ENCODE measurements around the gene DGKD.
"Not testable (repeated sequence)": the region's sequence is repeated elsewhere in the genome, so short reads cannot be mapped to it uniquely, and the experiment has no call there.

The DGKD gene

GRCh38 chr2:233367586-233367985 lies 13.3 kb downstream of the DGKD start:
- Histone ChIP-seq H3K27me3 (ENCODE audit: insufficient read depth, low read length) (no peaks in the 10 kb centered on the region), H3K27ac (ENCODE audit: low read length) (no peak overlapping the region), H3K9me3 (ENCODE audit: insufficient read depth, low read depth, low read length) (no peaks in the 10 kb centered on the region), H3K36me3 (ENCODE audit: insufficient read depth, low read depth, low read length) (no peaks in the 10 kb centered on the region), H3K4me1 (ENCODE audit: insufficient read depth, low read length) (0 out of 2 replicates have a peak, but pooled peaks cover 4% of the 10 kb centered on the region), H3K4me3 (ENCODE audit: low read length) (no peak overlapping the region), H3K9ac (ENCODE audit: low read depth, low read length) (no peak overlapping the region)

- Histone ChIP-seq H3K27ac (ENCODE audit: low read length) (no peak overlapping the region), H3K27me3 (ENCODE audit: insufficient read depth, low read length) (no peaks in the 10 kb centered on the region), H3K4me1 (ENCODE audit: insufficient read depth, low read length) (0 out of 2 replicates have a peak, but pooled peaks cover 4% of the 10 kb centered on the region), H3K36me3 (ENCODE audit: insufficient read depth, low read depth, low read length) (no peaks in the 10 kb centered on the region), H3K4me3 (ENCODE audit: low read length) (no peak overlapping the region), H3K9me3 (ENCODE audit: insufficient read depth, low read depth, low read length) (no peaks in the 10 kb centered on the region), H3K9ac (ENCODE audit: low read depth, low read length) (no peak overlapping the region)
Observed at GRCh38 chr2:233368756-233369155, 14.5 kb downstream of the DGKD start.

GRCh38 chr2:233369462-233369861 lies 15.2 kb downstream of the DGKD start:
- no peak overlapping the region for H3K27ac ChIP-seq (ENCODE audit: low read length)

GRCh38 chr2:233369897-233370685 lies 15.8 kb downstream of the DGKD start:
- H3K9me3 ChIP-seq (ENCODE audit: insufficient read depth, low read depth, low read length): no peaks in the 10 kb centered on the region
- H3K4me1 ChIP-seq (ENCODE audit: insufficient read depth, low read length): 0 out of 2 replicates have a peak, but pooled peaks cover 4% of the 10 kb centered on the region
- no peaks in the 10 kb centered on the region for H3K27me3 ChIP-seq (ENCODE audit: insufficient read depth, low read length)
- H3K4me3 ChIP-seq (ENCODE audit: low read length): no peak overlapping the region
- H3K9ac ChIP-seq (ENCODE audit: low read depth, low read length): no peak overlapping the region
- no peak overlapping the region for H3K27ac ChIP-seq (ENCODE audit: low read length)
- H3K36me3 ChIP-seq (ENCODE audit: insufficient read depth, low read depth, low read length): no peaks in the 10 kb centered on the region

More at GRCh38 chr2:233369462-233369861, 15.2 kb downstream of the DGKD start:
- Histone ChIP-seq H3K9ac (ENCODE audit: low read depth, low read length) (no peak overlapping the region), H3K4me1 (ENCODE audit: insufficient read depth, low read length) (0 out of 2 replicates have a peak, but pooled peaks cover 4% of the 10 kb centered on the region), H3K36me3 (ENCODE audit: insufficient read depth, low read depth, low read length) (no peaks in the 10 kb centered on the region), H3K27me3 (ENCODE audit: insufficient read depth, low read length) (no peaks in the 10 kb centered on the region), H3K4me3 (ENCODE audit: low read length) (no peak overlapping the region), H3K9me3 (ENCODE audit: insufficient read depth, low read depth, low read length) (no peaks in the 10 kb centered on the region)

- Histone ChIP-seq H3K4me1 (ENCODE audit: insufficient read depth, low read length) (0 out of 2 replicates have a peak, but pooled peaks cover 4% of the 10 kb centered on the region), H3K9me3 (ENCODE audit: insufficient read depth, low read depth, low read length) (no peaks in the 10 kb centered on the region), H3K27me3 (ENCODE audit: insufficient read depth, low read length) (no peaks in the 10 kb centered on the region), H3K9ac (ENCODE audit: low read depth, low read length) (no peak overlapping the region), H3K27ac (ENCODE audit: low read length) (no peak overlapping the region), H3K36me3 (ENCODE audit: insufficient read depth, low read depth, low read length) (no peaks in the 10 kb centered on the region), H3K4me3 (ENCODE audit: low read length) (no peak overlapping the region)
Observed at GRCh38 chr2:233371641-233372040, 17.3 kb downstream of the DGKD start.

- Histone ChIP-seq H3K9ac (ENCODE audit: low read depth, low read length) (no peak overlapping the region), H3K4me3 (ENCODE audit: low read length) (no peak overlapping the region), H3K4me1 (ENCODE audit: insufficient read depth, low read length) (0 out of 2 replicates have a peak, but pooled peaks cover 4% of the 10 kb centered on the region), H3K27me3 (ENCODE audit: insufficient read depth, low read length) (no peaks in the 10 kb centered on the region), H3K9me3 (ENCODE audit: insufficient read depth, low read depth, low read length) (no peaks in the 10 kb centered on the region), H3K36me3 (ENCODE audit: insufficient read depth, low read depth, low read length) (no peaks in the 10 kb centered on the region), H3K27ac (ENCODE audit: low read length) (no peak overlapping the region)
Observed at GRCh38 chr2:233372855-233373254, 18.6 kb downstream of the DGKD start.

- Histone ChIP-seq H3K4me3 (ENCODE audit: low read length) (no peak overlapping the region), H3K9ac (ENCODE audit: low read depth, low read length) (no peak overlapping the region), H3K27ac (ENCODE audit: low read length) (no peak overlapping the region), H3K27me3 (ENCODE audit: insufficient read depth, low read length) (no peaks in the 10 kb centered on the region), H3K36me3 (ENCODE audit: insufficient read depth, low read depth, low read length) (no peaks in the 10 kb centered on the region), H3K9me3 (ENCODE audit: insufficient read depth, low read depth, low read length) (no peaks in the 10 kb centered on the region), H3K4me1 (ENCODE audit: insufficient read depth, low read length) (0 out of 2 replicates have a peak, but pooled peaks cover 4% of the 10 kb centered on the region)
Observed at GRCh38 chr2:233373316-233373715, 19.0 kb downstream of the DGKD start.

- H3K9me3 ChIP-seq (ENCODE audit: insufficient read depth, low read depth, low read length); H3K4me3 ChIP-seq (ENCODE audit: low read length); H3K4me1 ChIP-seq (ENCODE audit: insufficient read depth, low read length); H3K27ac ChIP-seq (ENCODE audit: low read length); H3K9ac ChIP-seq (ENCODE audit: low read depth, low read length); H3K36me3 ChIP-seq (ENCODE audit: insufficient read depth, low read depth, low read length); H3K27me3 ChIP-seq (ENCODE audit: insufficient read depth, low read length): not testable (repeated sequence)
Observed at GRCh38 chr2:233374776-233375175, 20.5 kb downstream of the DGKD start.

- Histone ChIP-seq H3K9me3 (ENCODE audit: insufficient read depth, low read depth, low read length) (no peaks in the 10 kb centered on the region), H3K27ac (ENCODE audit: low read length) (no peak overlapping the region), H3K36me3 (ENCODE audit: insufficient read depth, low read depth, low read length) (no peaks in the 10 kb centered on the region), H3K4me3 (ENCODE audit: low read length) (no peak overlapping the region), H3K9ac (ENCODE audit: low read depth, low read length) (no peak overlapping the region), H3K4me1 (ENCODE audit: insufficient read depth, low read length) (no peaks in the 10 kb centered on the region), H3K27me3 (ENCODE audit: insufficient read depth, low read length) (no peaks in the 10 kb centered on the region)
Observed at GRCh38 chr2:233375490-233376314, 21.4 kb downstream of the DGKD start.

GRCh38 chr2:233379034-233379433 lies 24.7 kb downstream of the DGKD start:
- Histone ChIP-seq H3K4me3 (ENCODE audit: low read length) (no peak overlapping the region), H3K27ac (ENCODE audit: low read length) (no peak overlapping the region), H3K9me3 (ENCODE audit: insufficient read depth, low read depth, low read length) (no peaks in the 10 kb centered on the region), H3K4me1 (ENCODE audit: insufficient read depth, low read length) (no peaks in the 10 kb centered on the region), H3K9ac (ENCODE audit: low read depth, low read length) (no peak overlapping the region), H3K27me3 (ENCODE audit: insufficient read depth, low read length) (no peaks in the 10 kb centered on the region), H3K36me3 (ENCODE audit: insufficient read depth, low read depth, low read length) (no peaks in the 10 kb centered on the region)

- Histone ChIP-seq H3K36me3 (ENCODE audit: insufficient read depth, low read depth, low read length) (no peaks in the 10 kb centered on the region), H3K9me3 (ENCODE audit: insufficient read depth, low read depth, low read length) (no peaks in the 10 kb centered on the region), H3K9ac (ENCODE audit: low read depth, low read length) (no peak overlapping the region), H3K27ac (ENCODE audit: low read length) (no peak overlapping the region), H3K27me3 (ENCODE audit: insufficient read depth, low read length) (no peaks in the 10 kb centered on the region), H3K4me3 (ENCODE audit: low read length) (no peak overlapping the region), H3K4me1 (ENCODE audit: insufficient read depth, low read length) (no peaks in the 10 kb centered on the region)
Observed at GRCh38 chr2:233379441-233379840, 25.1 kb downstream of the DGKD start.

Measured in iPS-20b (cell line).